Activated CD4-positive, alpha-beta T cell treated with anti-CD3 and anti-CD28 coated beads for 24 hours (primary cell): ENCODE measurements around the gene IFITM1.
"Not testable (repeated sequence)": the region's sequence is repeated elsewhere in the genome, so short reads cannot be mapped to it uniquely, and the experiment has no call there.

ENCODE experiments used
- DNase-seq, 2 donors: peaks; one replicate each; pipeline ENCODE4 v3.0.0-alpha.2; 2020; ENCODE audit warnings: low read depth in 2 of 2

The IFITM1 gene

DNA sequence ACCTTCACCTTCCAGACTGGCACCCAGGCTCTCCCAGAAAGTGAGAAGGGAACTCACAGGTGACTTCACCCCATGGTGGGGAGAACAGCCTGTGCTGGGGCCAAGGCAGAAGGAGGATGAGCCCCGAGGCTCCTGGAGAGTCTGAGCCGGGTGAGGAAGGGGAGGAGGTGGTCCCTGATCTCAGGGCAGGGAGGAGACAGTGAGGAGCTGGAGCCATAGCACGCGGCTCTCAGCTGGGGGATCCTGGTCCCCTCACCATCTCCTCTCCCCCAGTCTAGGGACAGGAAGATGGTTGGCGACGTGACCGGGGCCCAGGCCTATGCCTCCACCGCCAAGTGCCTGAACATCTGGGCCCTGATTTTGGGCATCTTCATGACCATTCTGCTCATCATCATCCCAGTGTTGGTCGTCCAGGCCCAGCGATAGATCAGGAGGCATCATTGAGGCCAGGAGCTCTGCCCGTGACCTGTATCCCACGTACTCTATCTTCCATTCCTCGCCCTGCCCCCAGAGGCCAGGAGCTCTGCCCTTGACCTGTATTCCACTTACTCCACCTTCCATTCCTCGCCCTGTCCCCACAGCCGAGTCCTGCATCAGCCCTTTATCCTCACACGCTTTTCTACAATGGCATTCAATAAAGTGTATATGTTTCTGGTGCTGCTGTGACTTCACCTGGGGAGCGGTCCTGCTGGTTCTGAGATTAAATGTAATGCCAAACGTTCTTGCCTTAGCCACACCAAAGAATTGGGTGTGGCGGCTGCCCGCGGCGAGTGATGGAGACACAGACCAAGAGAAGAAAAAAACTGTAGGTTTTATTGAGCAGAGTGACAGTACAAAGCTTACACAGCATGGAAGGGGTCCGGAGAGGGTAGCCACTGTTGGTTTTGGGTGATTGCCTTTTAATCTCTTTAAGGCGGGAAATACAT lies 4.8 kb upstream of the IFITM1 start:
- not testable (repeated sequence) for DNase-seq

DNA sequence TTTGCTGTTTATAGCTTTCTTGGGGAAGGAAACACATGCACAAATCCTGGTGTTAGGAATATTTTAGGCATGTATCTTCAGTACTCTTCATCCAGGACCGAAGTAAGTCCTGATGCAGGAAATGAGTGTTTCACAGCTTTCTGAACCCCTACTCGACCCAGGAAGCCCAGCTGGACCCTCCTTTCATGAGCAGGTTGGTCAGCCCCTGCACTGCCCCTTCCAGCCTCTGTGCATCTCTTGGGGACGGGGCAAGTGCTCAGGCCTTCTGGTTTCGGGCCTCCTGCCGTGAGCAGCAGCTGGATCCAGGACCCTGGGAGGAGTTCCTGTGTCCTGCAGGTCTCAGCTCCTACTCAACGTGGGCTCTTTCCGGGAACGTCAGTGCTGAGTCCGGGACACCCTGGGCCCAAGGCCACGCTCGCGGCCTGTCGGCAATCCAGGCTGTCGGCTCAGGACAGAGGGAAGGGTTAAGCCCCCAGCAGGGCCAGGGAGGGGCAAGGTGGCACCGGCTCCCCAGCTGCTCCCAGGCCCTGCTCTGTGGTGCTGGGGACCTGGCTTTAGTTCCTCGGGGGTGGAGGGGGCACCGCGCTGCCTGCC lies 3.8 kb upstream of the IFITM1 start:
- DNase-seq: not testable (repeated sequence)

DNA sequence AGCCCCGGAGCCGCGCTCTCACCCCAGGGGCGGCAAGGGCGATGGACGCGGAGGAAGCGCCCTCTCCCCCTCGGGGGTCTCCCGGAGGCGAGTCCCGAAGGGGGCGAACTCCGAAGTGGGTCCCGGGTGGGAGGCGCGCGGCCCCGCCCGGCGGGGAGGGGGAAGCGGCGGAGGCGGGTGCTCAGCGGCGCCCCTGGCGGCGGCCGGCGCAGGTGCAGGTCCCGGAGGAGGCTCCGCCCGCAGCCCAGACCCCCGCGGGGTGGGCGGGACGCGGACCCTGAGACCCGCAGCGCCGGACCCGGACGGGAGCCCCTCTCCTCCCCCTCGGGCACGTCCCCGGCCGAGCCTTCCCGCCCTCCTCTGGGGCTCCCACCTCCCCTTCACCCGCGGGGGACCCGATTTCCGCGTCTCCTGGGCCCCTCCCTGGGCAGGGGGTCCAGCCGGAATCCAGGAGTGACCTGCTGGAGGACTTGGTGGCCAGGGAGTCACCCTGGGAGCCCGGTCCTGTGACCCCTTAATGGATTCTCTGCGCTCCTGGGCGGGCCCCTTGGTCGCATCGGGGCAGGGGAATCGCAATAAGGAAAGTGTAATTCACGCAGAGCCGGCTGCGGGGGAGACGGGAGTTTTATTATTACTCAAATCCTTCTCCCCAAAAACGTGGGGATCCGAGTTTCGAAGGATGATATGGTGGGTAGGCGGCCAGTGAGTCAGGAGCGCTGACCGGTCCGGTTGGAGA lies 2.7 kb upstream of the IFITM1 start:
- not testable (repeated sequence) for DNase-seq

DNA sequence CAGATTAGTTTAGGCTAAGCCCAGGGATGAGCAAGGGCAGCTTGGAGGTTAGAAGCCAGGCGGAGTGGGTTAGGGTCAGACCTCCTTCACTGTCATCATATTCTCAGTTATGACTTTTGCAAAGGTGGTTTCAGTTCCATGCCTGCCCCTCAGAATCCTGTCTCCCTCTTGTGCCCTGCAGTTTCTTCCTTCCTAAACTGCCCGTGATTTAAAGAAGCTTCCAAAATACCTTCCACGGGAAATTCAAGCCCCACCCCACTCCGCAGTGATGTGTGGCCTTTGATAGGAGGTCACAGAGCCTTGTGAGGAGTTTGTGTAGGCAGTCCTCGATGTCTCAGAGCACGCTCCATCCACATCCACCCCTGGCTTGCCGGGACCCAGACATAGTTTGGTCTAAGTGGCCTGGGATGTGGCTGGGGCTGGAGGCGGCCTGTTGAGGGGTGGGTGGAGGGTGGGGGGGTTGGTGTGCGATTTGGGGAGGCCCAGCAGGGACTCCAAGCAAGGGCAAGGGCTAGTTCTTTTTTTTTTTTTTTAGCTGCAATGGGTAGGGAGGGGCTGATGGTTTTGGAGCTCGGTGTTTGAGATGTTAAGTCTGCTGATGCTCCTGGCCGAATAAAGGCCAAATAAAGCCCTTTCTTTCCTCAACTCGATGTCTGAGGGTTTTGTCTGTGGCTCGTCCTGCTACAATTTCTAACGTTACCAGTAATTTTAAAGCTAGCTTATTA lies 1.6 kb upstream of the IFITM1 start:
- no peak for DNase-seq

DNA sequence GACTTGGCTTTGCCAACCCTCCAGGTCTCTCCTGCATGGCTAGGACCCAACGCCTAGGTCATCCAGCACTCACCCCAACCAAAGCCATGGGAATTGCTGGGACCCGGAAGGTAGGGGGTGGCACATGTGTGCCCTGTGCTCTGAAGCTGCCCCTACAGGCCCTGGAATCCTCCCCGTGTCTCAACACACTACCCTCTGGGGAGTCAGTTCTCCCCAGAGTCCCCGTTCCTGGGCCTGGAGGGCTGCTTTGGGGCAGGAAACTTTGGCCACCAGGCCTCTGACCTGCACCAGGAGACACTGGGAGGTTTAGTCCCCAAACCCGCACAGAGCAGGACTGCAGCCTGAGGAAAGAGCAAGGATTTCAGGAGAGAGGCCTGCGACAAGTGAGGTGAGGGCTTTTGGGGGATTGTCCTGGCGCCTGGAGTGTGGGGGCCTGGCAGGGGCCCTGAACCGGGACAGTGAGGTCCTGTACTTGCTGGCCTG lies 495 bp upstream of the IFITM1 start:
- no peak for DNase-seq

DNA sequence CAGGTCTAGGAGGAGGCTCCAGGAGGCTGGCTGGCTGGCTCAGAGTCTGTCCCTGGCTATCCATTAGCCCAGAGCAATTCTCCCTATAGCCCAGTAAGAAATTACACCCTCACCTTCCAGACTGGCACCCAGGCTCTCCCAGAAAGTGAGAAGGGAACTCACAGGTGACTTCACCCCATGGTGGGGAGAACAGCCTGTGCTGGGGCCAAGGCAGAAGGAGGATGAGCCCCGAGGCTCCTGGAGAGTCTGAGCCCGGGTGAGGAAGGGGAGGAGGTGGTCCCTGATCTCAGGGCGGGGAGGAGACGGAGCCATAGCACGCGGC lies 675 bp downstream of the IFITM1 start:
- DNase-seq: not testable (repeated sequence)

DNA sequence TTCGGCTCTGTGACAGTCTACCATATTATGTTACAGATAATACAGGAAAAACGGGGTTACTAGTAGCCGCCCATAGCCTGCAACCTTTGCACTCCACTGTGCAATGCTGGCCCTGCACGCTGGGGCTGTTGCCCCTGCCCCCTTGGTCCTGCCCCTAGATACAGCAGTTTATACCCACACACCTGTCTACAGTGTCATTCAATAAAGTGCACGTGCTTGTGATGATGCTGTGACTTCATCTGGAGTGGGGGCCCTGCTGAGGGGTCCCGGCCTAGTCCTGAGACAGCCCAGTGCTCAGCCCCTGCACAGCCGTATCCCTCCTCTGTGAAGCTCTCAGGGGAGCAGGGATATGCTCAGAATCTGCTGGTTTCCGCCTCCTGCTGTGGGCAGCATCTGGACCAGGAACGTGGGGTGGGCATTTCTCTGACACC lies 1.2 kb downstream of the IFITM1 start:
- no peak for DNase-seq

DNA sequence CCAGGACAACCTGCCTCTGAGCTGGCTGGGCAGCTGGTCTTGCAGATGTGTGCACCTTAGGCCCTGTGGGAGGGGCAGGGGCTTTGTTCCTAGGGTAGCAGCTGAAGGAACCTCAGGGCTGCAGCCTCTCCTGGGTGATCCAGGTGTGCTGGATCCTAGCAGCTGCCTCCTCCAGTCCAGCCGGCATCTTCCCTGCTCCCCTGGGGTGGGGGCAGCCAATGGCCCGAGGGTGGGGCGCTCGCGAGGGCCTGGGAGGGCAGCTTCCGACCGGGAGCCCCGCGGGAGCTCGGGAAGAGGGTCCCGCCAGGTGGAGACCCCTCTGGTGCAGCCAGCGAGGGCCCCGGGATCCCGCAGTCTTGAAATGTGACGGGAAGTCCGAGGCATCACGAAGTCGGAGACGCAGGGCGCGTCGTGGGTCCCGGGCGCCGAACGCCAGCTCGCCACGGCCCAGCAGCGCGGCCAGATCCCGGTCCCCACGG lies 1.7 kb downstream of the IFITM1 start:
- no peak for DNase-seq

DNA sequence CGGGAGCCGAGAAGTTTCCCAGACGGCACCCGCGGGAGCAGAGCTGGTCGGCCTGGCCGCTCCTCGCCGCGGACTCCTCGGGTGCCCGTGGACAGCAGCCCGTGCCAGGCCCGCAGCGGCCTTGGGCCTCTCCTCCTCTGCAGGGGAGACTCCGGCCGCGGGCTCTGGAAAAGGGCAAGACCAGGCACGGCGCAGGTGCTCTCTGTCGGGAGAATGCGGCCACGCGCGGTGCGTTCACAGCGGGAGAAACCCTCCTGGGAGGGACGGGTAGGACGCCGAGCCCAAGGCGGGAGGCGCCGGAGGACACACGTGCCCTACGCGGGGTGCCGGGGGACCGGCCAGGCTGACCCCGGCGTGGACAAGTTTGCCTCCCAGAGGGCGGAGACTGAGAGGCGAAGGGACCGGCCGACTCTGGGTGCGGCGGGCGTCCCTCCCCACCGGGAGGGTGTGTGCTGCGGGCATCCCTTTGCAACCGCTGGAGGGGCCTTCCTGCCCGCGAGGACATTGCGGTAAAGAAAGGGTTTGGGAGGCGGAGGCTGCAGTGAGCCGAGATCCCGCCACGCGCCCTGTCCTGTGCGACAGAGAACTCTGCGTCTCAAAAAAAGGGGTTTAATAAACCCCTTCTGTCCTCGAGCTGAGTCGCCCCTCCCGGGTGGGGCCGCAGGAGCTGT lies 2.3 kb downstream of the IFITM1 start:
- DNase-seq: no peak

DNA sequence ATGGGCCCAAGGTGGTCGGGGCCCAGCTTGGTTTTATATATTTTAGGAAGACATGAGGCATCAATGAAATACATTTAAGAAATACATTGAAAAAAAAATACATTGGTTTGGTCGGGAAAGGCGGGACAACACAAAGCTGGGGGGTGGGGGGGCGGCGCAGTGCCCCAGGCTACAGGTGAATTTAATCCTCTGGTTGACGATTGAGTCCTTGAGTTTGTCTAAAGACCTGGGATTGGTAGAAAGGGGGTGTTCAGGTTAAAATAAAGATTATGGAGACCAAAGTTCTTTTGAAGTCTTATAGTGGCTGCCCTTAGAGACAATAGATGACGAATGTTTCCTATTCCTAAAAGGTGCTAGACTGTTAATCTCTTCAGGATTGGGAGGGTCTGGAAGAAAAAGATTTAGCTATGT lies 3.1 kb downstream of the IFITM1 start:
- DNase-seq: no peak

DNA sequence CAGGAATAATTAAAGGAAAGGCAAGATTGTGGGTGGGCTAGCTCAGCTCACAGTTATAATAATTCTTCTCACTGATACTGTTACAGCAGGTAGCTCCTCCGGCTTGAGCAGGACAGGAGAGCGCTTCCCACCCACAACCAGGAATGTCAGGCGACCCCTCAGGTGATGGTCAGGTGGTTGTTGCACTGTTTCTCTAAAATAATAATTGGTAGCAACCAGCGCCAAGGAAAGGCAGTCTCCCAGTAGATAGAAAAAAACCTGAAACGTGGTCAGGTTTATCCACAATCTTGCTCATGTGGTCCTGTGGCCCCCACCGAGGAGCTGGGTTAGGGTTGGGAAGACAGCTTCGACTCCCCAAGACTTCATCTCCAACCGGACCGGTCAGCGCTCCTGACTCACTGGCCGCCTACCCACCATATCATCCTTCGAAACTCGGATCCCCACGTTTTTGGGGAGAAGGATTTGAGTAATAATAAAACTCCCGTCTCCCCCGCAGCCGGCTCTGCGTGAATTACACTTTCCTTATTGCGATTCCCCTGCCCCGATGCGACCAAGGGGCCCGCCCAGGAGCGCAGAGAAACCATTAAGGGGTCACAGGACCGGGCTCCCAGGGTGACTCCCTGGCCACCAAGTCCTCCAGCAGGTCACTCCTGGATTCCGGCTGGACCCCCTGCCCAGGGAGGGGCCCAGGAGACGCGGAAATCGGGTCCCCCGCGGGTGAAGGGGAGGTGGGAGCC lies 4.0 kb downstream of the IFITM1 start:
- not testable (repeated sequence) for DNase-seq

DNA sequence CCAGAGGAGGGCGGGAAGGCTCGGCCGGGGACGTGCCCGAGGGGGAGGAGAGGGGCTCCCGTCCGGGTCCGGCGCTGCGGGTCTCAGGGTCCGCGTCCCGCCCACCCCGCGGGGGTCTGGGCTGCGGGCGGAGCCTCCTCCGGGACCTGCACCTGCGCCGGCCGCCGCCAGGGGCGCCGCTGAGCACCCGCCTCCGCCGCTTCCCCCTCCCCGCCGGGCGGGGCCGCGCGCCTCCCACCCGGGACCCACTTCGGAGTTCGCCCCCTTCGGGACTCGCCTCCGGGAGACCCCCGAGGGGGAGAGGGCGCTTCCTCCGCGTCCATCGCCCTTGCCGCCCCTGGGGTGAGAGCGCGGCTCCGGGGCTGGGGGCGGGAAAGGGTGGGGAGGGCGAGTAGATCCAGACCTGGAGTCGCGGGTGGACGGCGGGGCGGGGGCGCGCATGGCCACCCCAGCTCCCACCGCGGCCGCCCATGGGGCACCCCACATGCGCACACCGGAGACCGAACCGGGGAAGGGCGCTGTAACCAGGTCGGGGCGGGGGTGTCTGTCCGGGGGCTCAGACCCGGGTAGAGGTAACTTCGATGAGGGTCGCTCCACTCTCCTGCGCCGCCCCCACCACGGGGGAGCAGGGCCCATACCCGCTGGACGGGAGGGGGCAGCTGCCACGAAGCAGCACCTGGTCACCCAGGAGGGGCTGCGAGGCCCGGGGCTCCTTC lies 4.7 kb downstream of the IFITM1 start:
- DNase-seq: not testable (repeated sequence)

DNA sequence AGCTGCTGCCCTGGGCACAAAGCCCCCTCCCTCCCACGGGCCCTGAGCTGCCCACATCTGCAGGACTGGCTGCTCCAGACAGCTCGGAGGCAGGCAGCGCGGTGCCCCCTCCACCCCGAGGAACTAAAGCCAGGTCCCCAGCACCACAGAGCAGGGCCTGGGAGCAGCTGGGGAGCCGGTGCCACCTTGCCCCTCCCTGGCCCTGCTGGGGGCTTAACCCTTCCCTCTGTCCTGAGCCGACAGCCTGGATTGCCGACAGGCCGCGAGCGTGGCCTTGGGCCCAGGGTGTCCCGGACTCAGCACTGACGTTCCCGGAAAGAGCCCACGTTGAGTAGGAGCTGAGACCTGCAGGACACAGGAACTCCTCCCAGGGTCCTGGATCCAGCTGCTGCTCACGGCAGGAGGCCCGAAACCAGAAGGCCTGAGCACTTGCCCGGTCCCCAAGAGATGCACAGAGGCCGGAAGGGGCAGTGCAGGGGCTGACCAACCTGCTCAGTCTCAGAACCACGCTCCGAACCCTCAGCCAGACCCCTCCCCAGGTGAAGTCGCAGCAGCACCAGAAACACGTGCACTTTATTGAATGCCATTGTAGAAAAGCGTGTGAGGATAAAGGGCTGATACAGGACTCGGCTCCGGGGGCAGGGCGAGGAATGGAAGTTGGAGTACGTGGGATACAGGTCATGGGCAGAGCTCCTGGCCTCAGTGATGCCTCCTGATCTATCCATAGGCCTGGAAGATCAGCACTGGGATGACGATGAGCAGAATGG lies 5.5 kb downstream of the IFITM1 start:
- DNase-seq: not testable (repeated sequence)

DNA sequence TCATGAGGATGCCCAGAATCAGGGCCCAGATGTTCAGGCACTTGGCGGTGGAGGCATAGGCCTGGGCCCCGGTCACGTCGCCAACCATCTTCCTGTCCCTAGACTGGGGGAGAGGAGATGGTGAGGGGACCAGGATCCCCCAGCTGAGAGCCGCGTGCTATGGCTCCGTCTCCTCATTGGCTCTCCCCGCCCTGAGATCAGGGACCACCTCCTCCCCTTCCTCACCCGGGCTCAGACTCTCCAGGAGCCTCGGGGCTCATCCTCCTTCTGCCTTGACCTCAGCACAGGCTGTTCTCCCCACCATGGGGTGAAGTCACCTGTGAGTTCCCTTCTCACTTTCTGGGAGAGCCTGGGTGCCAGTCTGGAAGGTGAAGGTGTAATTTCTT lies 6.0 kb downstream of the IFITM1 start:
- DNase-seq: not testable (repeated sequence)

DNA sequence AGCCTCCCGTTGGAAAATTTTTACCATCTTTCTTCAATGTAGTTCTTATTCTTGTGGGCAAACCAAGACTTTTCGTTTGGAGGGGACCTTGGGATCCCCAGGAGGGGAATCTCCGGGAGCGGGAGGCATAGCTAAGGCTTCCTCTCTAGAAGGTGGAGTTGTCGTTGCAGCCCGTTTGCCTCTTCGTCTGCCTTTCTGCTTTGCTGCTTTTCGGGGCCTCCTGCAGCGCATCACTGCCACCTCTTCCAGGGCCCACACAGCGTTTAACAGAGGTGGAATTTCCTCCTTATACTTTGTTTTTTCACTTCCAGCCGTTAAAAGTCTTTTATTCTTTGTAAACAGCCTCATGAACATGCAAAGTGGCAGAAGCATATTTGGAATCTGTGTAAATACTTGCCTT lies 10.3 kb downstream of the IFITM1 start:
- DNase-seq: no peak

DNA sequence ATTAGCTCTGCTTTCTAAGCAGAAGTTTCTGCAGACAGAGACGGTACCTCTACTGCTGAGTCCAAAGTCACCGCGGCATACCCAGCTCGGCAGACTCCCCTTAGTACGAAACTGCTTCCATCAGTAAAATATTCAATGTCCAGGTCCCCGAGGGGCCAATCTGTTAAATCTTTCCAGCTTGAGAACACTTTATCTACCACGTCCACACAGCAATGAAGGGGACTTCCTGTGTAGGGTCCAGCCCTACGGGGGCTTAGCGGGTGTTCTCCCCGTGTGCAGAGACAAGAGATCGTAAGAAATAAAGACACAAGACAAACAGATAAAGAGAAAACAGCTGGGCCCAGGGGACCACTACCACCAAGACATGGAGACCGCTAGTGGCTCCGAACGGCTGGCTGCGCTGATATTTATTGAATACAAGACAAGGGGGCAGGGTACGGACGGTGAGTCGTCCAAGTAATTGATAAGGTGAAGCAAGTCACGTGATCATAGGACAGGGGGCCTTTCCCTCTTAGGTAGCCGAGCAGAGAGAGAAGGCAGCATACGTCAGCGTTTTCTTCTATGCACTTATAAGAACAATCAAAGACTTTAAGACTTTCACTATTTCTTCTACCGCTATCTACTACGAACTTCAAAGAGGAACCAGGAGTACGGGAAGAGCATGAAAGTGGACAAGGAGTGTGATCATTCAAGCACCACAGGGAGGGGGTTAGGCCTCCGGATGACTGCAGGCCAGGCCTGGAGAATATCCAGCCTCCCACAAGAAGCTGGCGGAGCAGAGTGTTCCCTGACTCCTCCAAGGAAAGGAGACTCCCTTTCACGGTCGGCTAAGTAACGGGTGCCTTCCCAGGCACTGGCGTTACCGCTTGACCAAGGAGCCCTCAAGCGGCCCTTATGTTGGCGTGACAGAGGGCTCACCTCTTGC lies 11.0 kb downstream of the IFITM1 start:
- not testable (repeated sequence) for DNase-seq

DNA sequence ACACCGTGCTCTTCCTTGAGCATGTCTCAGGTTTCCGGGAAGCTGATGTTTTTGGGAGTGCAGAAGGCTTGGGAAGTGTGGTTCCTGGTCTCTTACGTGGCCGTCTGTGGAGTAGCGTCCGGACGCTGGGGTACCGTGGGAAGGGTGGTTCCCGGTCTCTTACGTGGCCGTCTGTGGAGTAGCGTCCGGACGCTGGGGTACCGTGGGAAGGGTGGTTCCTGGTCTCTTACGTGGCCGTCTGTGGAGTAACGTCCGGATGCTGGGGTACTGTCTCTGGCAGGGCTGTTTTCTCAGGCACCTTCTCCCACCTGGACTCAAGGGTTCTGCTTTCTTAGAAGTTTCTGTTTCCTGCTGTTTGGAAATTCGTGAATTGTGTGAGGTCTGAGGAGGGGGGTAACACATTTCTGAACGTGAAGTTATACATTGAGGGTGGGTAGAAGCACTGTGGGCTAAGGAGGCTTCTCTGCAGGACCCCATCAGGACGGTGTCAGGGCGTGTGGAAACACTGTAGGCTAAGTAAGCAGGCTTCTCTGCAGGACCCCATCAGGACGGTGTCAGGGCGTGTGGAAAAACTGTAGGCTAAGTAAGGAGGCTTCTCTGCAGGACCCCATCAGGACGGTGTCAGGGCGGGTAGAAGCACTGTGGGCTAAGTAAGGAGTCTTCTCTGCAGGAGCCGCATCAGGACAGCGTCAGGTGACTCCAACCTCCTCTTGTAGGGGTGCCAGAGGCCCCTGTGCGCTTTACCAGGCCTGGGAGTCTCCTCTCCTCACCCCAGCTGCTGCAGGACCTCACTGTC lies 12.2 kb downstream of the IFITM1 start:
- no peak for DNase-seq
